GM21526 (cell line): Measurements from ENCODE around the gene CFAP61.

Experiments used
- ATAC-seq: cut with Tn5 transposase; IDR thresholded peaks from one replicate; pipeline ENCODE4 v1.9.1; 2021; ENCODE audit warnings: moderate library complexity; ENCODE audit not compliant: unreplicated experiment, low FRiP score

The CFAP61 gene

DNA sequence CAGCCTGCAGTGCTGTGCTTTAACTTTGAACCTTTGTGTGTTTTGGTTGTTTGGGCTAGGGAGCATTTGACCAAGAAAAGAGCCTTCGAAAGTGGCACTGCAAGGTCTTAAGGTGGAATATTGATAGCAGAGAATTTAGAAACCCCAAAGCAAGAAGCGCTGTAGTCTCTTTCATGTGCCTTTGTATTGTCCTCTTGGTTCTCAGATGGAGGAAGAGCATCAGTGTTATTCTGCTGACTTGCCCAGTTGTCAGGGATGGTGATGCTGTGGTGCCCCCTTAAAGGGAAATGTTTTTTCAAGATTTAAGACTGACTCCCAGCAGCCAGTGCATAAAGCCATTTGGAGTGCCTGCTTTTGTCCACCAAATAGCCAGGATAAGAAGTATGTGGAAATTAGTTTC, 212.9 kb downstream of the CFAP61 start:
- no peak for ATAC-seq

DNA sequence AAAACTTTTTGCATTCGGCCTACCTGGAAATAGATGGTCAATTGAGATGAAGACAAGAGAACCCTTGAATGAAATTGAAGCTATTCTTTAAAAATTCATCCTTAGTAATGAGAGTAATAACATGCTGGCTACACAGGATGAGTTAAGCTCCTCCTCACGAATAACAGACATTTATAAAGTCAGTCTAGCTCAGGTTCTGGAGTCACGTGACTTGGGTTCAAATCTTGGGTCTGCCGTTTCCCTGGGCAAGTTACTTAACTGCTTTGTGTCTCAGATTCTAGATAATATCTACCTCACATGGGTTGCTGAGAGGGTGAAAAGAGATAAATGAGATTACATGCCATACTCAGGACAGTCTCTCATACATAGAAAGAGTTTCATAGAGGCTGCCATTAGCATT, 214.2 kb downstream of the CFAP61 start:
- no peak for ATAC-seq

DNA sequence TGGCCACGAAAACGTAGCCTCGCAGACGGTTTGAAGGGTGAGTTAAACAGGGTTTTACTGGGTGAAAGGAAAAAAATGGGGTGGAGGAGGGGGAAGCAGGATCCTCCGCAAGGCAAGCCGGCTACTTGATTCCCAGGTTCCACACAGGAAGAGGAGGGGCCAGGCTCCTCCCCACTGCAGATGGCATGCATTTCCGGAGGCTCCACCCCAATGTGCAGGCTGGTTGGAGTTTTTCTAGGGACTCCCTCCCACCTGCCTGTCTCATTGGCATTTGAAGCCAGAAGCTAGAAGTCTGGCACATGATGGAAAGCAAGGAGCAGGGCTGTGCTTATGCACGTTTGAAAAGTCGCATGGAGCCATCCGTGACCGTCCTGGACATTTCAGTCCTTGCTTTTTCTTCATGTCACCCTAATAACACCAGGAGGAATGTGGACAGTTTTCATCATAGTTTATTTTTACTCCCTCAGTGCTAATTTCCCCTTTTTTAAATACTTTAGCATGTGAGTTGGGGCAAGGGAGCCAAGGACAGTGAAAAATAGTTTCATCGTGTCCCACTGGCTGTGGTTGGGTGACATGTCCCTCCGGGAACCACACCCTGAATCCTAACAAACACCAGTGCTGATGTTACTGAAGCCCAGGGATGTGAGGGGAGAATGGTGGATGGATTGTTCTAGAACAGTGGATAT, 215.5 kb downstream of the CFAP61 start:
- no peak for ATAC-seq

DNA sequence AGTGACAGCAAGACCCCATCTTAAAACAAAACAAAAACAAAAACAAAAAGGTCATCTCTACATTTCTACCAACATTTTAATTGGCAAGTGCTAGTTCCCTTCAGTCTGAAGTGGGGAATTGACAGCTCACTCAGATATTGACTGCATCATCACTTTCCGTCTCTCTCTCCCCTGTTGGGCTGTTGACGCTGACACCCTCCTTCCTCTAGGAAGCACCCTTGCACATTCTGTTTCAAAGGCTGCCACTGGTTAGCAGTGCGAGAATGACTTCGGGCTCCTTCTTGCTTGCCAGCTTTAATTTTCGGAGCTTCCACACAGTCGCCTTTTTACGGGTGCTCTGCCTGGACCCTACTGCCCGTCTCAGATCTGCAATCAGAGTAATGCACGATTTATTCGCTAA, 218.9 kb downstream of the CFAP61 start:
- no peak for ATAC-seq

DNA sequence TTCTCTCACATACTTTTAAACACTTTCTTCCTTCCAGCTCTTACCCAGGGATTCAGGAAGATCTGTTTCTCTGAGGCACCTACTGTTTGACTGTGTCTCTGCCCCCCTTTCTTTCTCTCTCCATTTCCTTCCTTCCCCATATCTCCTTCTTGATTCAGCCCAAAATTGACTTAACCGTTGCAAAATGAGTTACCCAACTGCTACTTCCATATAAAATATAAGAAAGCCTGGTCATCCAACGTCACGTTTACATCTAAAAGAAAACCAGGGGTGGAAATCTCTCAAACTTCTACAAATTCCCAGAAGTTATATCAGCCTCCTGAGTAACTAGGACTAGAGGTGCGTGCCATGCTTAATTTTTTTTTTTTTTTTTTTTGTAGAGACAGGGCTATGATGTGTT, 220.4 kb downstream of the CFAP61 start:
- no peak for ATAC-seq

DNA sequence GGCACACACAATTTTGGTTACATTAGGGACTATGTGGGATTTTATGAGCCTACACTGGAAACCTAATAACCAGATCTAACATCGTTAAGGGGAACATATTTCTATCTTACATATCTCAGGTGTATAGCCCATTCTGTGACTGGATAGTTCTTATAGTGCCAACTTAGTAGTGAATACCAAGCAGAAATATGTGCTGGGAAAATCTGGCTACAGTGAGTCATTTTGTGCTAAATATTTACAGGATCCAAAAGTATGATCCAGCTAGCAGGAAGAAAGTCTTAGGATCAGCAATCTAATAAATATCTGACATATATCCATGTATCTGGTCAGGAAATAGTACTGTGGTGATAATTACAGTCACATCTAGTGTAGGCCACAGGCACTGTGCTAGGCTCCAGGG, 221.0 kb downstream of the CFAP61 start:
- ATAC-seq: no peak

DNA sequence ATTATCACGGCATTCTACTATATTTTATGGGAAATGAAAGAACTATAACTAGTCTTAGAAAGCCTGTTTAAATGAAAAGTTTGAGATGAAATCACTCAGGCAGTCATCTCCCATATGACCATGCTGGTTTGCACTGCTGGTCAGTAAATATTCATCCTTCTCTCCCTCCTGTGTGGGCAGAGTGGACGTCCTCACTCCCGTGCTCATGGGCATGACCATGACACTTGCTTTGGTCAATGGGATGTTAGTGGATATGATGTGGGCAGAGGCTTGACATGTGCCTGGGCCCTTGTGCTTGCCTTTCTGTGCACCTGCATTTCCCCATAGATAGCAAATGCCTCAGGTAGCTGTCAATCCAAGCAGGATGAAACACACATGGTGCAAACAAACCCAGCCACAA, 222.5 kb downstream of the CFAP61 start:
- ATAC-seq: no peak

DNA sequence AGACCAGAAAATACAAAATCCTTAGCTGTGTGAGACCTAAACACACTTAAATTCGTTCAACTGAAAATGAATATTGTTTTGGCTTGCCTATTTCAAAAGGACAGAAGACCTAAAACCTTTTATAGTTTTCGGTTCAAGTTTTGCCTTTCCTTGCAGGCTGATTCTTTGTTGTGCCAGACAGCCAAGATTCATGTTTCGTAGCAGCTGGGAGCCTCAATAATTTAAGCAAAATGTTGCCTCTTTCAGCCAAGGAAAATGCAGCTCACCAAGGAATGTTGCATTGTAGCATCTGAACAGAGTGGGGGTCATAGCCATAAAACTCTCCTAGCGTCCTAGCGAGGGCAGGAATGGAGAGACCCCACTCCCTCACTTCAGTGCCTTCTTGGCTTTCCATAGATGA, 223.3 kb downstream of the CFAP61 start:
- ATAC-seq: no peak

DNA sequence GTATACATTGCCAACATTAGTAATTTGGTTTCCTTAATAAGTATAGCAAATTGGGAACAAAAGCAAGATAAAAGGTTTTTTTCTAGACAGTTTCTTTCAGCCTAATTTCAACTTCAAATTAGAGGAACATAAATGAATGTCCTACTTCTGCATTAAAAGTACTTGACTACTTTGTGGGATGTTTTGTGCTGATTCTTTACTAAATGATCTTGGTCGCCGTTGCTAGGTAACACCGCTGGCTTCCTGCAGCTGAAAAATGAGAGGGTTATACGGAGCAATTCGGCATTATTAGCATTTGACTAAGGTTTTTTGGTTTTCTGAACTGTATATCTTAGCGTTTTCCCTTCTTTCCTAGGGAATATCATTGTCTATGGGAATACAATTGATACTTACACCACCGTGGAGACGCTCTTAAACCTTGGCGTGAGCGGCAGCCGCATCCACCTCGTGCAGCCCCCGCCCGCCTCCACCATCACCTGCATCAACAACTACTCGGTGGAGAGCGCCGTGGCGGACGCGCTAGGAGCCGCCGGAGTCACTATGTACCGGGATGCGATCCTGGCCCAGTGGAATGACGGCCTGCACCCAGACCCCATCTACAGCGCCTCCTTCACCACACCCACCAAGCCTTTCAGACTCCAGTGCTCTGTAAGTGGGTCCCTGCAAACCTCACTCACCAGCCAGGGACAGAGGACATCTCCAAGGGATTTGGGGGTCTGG, 224.6 kb downstream of the CFAP61 start:
- ATAC-seq: no peak

DNA sequence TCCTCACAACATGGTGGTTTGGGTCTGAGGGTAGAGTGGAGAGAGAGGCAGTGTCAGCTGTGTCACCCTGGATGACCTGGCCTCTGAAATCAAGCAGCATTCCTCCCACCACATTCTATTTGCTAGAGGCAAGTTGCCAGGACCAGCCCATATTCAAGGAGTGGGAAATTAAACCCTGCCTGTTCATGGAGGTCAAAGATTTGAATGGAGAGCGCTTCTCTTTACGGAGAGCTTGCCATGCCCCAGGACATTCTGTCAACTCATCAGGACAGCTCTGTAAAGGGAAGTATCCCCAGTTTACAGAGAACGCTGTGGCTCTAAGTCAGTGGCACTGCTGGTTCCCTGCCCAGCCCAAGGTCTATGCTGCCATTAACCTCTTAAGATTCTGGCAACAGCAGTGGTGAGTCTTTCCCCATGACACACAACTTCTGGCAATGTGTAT, 225.6 kb downstream of the CFAP61 start:
- ATAC-seq: no peak

DNA sequence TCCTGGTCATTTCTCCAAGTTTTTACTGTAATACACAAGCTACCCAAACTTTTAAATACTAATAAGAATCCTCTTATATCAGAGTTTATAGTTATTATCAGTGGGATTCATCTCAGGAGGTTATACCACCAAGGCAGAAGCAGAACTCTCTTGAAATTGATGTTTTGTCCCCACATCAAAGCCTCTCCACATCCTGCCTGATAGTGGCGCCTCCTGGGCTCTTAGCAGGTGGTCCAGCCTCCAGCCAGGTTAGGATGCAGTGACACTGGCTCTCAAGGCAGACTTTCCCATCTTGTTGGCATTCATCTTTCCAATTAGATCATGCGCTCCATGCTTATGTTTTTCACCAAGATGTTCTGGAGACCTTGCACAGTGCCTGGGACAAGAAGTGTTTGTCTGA, 233.7 kb downstream of the CFAP61 start:
- no peak for ATAC-seq

DNA sequence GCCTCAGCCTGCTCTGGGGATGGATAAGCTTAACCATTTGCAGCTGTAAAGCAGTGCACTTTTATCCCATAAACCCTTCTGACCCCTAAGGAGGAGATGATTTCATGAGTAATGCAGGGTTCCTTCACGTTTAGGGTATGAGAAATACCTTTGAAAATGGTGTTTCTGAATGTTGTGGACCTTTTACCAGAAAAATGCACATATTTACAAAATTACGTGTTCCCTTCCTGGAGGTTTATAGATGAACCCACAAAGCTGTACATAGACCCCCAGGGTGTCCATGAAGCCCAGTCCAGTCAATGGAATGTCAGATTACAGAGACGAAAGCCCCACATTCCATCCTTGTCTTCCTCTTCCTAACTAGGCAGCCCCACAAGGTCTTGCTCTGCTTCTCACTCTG, 237.0 kb downstream of the CFAP61 start:
- no peak for ATAC-seq

DNA sequence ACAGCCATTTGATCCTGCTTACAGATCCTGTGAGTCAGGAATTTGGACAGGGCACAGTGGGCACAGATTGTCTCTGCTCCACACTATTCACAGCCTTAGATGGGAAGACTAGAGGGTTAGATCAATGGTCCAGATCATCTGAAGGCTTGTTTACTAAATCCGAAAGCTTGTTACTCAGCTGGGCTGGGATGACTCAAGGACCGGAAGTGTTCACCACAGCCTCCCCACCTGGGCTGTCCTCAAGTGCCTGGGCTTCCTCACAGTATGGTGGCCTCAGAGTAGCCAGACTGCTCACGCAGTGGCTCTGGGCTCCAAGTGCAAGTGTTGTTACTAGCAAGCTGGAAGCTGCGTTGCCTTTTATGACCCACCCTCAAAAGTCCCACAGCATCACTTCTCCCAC, 240.1 kb downstream of the CFAP61 start:
- ATAC-seq: no peak

DNA sequence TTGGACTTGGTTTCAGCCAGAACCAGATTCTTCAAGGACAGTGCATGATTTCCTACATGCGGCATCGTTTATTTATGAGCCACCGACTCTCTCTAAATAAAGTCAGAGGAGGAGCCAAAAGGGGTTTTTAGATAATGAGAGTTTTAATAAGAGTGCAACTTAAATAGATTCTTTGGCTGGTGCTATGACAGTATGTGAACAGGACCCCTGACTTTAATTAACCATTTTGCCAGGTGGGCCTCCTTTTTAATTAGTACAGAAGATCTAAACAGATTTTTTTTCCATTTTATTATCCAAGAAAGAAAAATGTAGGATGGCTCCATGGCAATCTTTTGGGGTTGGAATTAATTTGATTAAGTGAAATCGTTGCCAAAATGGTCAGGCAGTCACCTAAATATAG, 240.8 kb downstream of the CFAP61 start:
- ATAC-seq: no peak

DNA sequence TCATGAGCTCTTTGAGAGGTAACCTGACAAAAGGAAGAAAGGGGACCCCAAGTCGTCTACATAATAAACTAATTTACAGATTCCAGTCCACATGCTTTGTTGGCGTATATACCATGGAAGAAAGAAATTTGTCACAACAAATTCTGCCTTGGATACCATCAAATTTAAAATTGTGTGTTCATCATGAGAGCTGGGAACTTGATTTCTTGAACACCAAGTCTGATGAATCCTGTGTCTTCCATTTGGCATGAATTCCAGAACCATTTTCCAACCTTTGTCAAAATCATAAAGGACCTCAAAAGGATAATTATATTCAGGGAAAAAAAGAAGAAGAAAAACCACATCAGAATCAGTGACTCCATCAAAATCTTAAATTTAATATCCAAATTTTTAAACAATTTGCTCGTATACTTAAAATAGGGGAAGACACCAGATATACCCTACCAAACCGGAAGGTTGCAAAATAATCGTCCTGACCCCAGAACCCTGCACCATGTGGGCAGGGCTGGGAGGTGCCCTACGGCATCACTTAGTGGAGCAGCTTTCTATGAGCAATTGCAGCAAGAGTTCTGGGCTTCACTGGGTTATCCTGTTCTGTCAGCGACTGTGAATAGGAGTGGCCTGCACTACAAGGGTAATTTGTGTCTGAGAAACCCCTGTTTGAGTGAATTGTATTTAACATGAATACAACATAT, 241.5 kb downstream of the CFAP61 start:
- ATAC-seq: no peak

DNA sequence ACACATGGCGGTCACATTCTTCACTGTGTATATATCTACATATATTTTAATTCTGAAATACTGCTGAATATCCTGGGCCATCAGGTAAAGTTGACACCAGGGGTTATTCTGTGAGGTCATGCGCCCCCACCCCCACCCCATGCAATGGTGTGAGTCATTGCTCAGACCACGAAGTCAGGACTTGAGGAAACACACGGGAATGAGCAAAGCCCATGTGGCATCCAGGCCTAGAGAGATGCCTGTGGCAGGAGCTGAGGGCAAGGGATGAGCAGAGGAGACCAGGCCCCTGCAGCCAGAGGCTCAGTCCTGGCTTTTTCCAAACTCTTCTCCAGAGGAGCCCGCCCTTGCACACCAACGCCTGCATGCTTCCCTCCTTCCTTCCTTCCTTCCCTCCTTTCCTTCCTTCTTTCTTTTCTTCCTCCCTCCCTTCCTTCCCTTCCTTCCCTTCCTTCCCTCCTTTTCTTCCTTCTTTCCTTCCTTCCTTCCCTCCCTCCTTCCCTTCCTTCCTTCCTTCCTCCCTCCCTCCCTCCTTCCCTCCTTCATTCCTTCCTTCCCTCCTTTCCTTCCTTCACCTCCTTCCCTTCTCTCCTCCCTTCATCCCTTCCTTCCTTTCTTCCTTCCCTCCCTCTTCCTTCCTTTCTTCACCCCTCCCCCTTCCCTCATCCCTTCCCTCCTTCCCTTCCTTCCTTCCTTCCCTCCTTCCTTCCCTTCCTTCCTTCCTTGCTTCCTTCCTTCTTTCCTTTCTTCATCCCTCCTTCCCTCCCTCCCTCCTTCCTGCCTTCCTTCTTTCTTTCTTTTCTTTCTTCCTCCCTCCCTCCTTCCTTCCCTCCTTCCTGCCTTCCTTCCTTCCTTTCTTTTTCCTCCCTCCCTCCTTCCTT, 243.5 kb downstream of the CFAP61 start:
- ATAC-seq: no peak

DNA sequence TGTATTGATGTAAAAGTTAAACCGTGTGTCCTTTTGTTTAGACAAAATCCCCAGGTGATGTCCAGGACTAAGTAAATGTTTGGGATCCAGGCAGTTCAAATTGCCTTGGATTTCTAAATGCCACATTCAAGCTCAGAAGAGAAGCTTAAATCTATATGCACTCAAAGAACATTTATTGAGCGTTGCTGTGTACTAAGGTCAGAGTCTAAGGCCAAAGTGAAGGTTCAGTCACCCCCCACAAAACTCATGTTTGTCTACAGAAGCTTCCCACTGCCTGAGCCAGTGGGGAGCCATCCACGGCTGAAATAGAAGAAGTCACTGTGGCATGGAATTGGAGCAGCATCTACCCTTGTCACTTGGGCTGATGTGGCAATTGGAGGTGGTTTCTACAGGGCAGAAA, 244.8 kb downstream of the CFAP61 start:
- no peak for ATAC-seq

DNA sequence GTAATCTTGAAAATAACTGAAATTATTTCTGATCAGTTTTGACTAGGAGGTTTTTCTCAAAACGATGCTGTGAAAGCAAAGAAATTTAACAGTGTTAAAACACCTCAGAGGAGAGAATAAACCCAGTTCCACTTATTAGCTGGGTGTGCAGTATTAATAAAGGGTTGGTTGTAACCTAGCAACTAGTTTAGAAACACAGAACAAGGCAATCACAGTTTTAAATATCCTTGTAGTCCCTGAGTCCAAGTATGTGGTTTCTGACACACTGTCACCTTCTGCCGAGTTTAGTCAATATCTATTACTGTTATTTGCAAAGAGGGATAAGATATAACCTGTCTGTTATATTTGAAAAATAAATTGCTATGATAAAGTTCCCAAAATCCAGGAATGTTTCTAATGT, 245.4 kb downstream of the CFAP61 start:
- no peak for ATAC-seq

DNA sequence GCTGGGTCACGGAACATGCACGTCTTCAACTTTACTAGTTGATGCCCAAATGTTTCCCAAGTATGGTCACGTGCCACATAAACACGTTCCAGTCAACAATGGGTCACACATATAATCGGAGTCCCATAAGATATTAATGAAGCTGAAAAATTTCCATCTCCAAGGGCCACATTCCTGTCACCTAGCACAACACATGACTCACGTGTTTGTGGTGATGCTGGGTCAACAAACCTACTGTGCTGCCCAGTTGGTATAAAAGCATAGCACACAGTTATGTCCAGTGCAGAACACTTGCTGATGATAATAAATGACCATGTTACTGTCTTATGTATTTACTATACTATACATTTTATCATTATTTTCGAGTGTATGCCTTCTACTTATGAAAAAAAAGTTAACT, 247.6 kb downstream of the CFAP61 start:
- ATAC-seq: no peak

DNA sequence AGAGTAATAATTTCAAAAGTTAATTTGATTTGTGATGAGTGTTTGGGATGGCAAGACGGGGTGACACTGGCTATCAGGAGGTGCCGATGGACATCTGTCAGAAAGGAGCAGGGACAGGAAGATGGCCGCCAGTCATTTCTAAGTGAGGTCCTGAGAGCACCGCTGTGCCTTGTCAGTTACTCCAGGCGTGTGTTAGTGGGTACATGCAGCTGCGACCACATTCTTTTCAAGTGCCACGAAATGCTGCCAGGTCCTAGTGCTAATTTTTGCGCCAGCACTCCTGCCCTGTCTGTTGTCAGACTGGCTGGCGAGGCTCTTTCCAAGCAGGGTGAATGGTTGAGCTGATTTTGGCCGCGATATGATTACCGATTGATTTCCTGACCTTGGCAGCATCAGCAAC, 251.0 kb downstream of the CFAP61 start:
- ATAC-seq: no peak

DNA sequence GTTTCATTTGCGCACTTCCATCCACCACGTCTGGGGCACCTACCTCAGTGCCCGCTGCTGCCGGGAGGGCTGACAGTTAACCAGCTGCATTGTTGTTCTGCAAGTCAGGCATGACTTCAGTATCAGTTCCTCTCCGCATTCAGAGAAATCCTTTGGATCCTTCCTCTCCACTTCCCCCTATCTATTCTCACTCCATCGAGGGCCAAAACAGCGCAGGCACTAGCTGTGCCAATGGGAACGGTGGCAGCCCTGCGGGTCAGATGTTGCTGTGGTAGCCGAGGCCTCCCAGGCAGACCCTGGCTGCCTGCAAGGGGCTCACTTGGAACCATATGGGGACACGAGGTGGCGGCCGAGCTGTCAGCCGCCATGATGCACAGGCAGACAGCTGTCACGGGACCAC, 251.4 kb downstream of the CFAP61 start:
- no peak for ATAC-seq
